ENCODE results near the gene KIAA1191. TPM values are rescaled to one million over a fixed set of nuclear protein-coding genes. Genes with fewer than 3 reads are reported as not detected.

KIAA1191 gene
- total and polyA plus RNA-seq, 2 of the 8 experiments (the other 6 are each of a cell fraction or from before 2014, with no cell fraction given): 86.4 to 88.0 TPM

GRCh38 chr5:176407456-176408251 lies 46.1 kb upstream of the KIAA1191 start (continued):
- TF ChIP-seq ATF2 (IDR thresholded peaks at IDR 0.05; ENCODE audit: low read length): no peak
- no peak for TF ChIP-seq SRF (IDR thresholded peaks at IDR 0.05; ENCODE audit: low read depth, low read length)
- no peak for TF ChIP-seq POLR2AphosphoS5 (IDR thresholded peaks at IDR 0.05; ENCODE audit: low read depth, low read length)
- TF ChIP-seq SAP30 (IDR thresholded peaks at IDR 0.05; ENCODE audit: insufficient read depth, insufficient replicate concordance, low read length): no peak
- TF ChIP-seq POLR2A (IDR thresholded peaks at IDR 0.05; ENCODE audit: control extremely low read depth in 1 of 2, low read depth in 2 of 2, low read length in 2 of 2): no peak
- TF ChIP-seq MAX (IDR thresholded peaks at IDR 0.05): no peak
- TF ChIP-seq NRF1 (IDR thresholded peaks at IDR 0.05; ENCODE audit: low read depth, low read length): no peak
- no peak for TF ChIP-seq USF2 (IDR thresholded peaks at IDR 0.05; ENCODE audit: low read length)
